Omental fat pad (tissue), 4 donors: ENCODE results near the gene DPYSL5. TPM values are rescaled to one million over a fixed set of nuclear protein-coding genes. Genes with fewer than 3 reads are reported as not detected.

ENCODE experiments used
- ATAC-seq: fragments of 150-250 bp; one replicate; pipeline ENCODE4 v1.9.1; 2016; ENCODE audit warnings: mild to moderate bottlenecking, moderate library complexity; ENCODE audit not compliant: low FRiP score
- DNase-seq: peaks from one replicate; pipeline ENCODE4 v3.0.0-alpha.2; 2019; ENCODE audit warnings: low spot score
- CTCF ChIP-seq, 3 donors: fragments of 450-650 bp; IDR thresholded peaks; one replicate each; pipeline ENCODE4 v1.5.1; 2016 to 2017; ENCODE audit warnings: antibody characterized with exemption in 3 of 3, mild to moderate bottlenecking in 3 of 3, moderate library complexity in 2 of 3
- total RNA-seq, 4 donors: library from RNA; depleted of rRNA; stranded (reverse); fragments of >200 nt; gene quantifications; one replicate each; pipeline ENCODE4 v1.1.0, GENCODE V29; 2016

Gene DPYSL5
- total RNA-seq, 4 donors from 2014 or later, result not detected

- ATAC-seq, result peak; percentile 4
- DNase-seq, result no peak
- no peak for TF ChIP-seq CTCF (IDR thresholded peaks at IDR 0.05)
Measured at GRCh38 chr2:26970928-26971627, 123.1 kb downstream of the DPYSL5 start.

DNA sequence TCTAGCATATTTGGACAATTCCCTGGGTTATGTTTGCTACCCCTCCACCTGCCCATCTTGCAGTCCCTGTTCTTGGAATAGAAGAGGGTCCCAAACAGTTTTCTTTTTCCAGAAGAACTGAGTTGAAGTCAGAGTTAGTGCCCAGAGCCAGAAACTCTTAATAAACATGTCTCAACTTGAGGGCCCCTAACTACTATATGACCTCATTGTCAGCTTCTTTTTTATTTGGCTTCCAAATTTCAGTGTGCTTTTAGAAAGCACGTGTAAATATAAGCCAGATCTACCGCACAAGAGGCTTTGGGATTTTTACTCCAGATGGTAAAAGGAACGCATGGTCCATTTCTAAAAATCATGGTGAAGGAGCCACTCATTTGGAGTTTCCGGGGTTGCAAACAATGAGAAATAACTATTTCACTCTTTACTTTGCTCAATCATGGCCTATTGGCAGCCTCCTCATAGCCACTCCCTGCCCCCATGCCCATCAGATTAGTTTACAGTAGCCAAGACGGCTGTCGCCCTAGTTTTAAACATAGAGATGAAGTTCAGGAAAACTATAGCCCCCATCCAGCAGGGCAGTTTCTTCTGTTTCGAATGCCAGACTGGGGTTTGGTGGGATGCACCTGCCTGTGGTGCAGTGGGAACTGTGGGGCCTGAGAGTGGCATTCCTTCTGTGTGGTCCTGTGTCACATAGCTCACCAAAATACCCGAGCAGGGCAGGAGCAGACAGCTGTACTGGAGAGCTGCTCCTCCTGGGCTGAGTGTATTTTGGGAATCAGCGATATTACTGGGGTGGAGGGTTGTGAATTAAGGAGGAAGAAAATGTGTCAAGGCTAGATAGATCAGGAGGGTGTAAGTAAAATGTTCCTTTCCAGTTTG is 124.2 kb downstream of the DPYSL5 start:
- DNase-seq (no peak), ATAC-seq (no peak)
- TF ChIP-seq CTCF (IDR thresholded peaks at IDR 0.05), result no peak

DNA sequence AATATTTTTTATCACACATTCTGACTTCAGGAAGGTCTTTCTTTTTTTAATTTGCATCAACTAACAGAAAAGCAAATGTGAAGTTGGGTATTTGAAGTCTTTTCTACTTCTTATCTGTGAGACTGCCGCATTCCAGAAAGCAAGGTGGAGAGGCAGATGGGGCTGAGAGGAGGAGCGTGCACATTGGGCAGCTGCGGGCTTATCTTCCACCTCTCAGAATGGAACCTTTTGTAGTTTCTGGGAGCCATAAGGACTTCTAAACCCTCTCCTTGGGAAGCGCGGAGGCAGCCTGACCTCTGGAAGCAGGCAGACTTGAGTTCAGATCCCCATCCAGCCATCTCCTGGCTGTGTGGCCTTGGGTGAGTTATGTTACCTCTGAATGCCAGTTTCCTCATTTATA is 126.4 kb downstream of the DPYSL5 start:
- ATAC-seq (no peak), DNase-seq (no peak)
- TF ChIP-seq CTCF (IDR thresholded peaks at IDR 0.05), result no peak

GRCh38 chr2:26975102-26975501 is 127.2 kb downstream of the DPYSL5 start:
- no peak for TF ChIP-seq CTCF (IDR thresholded peaks at IDR 0.05)
- ATAC-seq (no peak), DNase-seq (no peak)

GRCh38 chr2:26975656-26976055 is 127.7 kb downstream of the DPYSL5 start:
- no peak for ATAC-seq
- DNase-seq, result no peak
- no peak for TF ChIP-seq CTCF (IDR thresholded peaks at IDR 0.05)

- no peak for TF ChIP-seq CTCF (IDR thresholded peaks at IDR 0.05)
- ATAC-seq, result no peak
Measured at GRCh38 chr2:26976237-26976636, 128.3 kb downstream of the DPYSL5 start.

More at GRCh38 chr2:26976237-26976636, 128.3 kb downstream of the DPYSL5 start:
- DNase-seq, result no peak
